HepG2 (cell line): ENCODE results near the gene CABLES1. TPM values are rescaled to one million over a fixed set of nuclear protein-coding genes. Genes with fewer than 3 reads are reported as not detected.

Experiments
- ADNP ChIP-seq: sonication (generic); formaldehyde crosslinking; IDR thresholded peaks from 2 replicates; pipeline ENCODE4 v1.4.0; 2020; ENCODE audit warnings: missing genetic modification reagents
- EED ChIP-seq: sonication (generic); formaldehyde crosslinking; IDR thresholded peaks from 2 replicates; pipeline ENCODE4 v1.5.0; 2020; ENCODE audit warnings: mild to moderate bottlenecking, missing genetic modification reagents
- KMT2A ChIP-seq: sonication (generic); formaldehyde crosslinking; IDR thresholded peaks from 2 replicates; pipeline ENCODE4 v1.4.0; 2020; ENCODE audit warnings: missing genetic modification reagents
- MAFG ChIP-seq: sonication (generic); formaldehyde crosslinking; IDR thresholded peaks from 2 replicates; pipeline ENCODE4 v1.5.1; 2020; ENCODE audit warnings: mild to moderate bottlenecking, missing genetic modification reagents
- MXD4 ChIP-seq: IDR thresholded peaks from 2 replicates; pipeline ENCODE4 v1.6.1; 2016; ENCODE audit warnings: mild to moderate bottlenecking, missing biosample characterization, missing genetic modification reagents
- NFATC3 ChIP-seq: sonication (generic); formaldehyde crosslinking; IDR thresholded peaks from 2 replicates; pipeline ENCODE4 v1.5.1; 2020; ENCODE audit warnings: mild to moderate bottlenecking, missing genetic modification reagents
- SMAD3 ChIP-seq: sonication (generic); formaldehyde crosslinking; IDR thresholded peaks from 2 replicates; pipeline ENCODE4 v1.4.0; 2020; ENCODE audit warnings: missing genetic modification reagents
- TOPORS ChIP-seq: sonication (generic); formaldehyde crosslinking; IDR thresholded peaks from 2 replicates; pipeline ENCODE4 v1.8.0; 2023; ENCODE audit warnings: mild to moderate bottlenecking, missing genetic modification reagents
- U2AF1 ChIP-seq: fragments of 200-400 bp; formaldehyde crosslinking; optimal IDR thresholded peaks from 2 replicates; pipeline ENCODE3; 2017; ENCODE audit warnings: mild to moderate bottlenecking, low read depth, low read length
- ZFP37 ChIP-seq: sonication (generic); formaldehyde crosslinking; IDR thresholded peaks from 2 replicates; pipeline ENCODE4 v1.4.0; 2020; ENCODE audit warnings: missing genetic modification reagents, borderline replicate concordance
- ZFX ChIP-seq: sonication (generic); formaldehyde crosslinking; IDR thresholded peaks from 2 replicates; pipeline ENCODE4 v1.4.0; 2020; ENCODE audit warnings: mild to moderate bottlenecking, low read depth, missing genetic modification reagents, moderate library complexity
- ZMYM4 ChIP-seq: sonication (generic); formaldehyde crosslinking; IDR thresholded peaks from 2 replicates; pipeline ENCODE4 v1.8.1; 2023; ENCODE audit warnings: mild to moderate bottlenecking, missing genetic modification reagents
- ZNF282 ChIP-seq: fragments of 450-650 bp; IDR thresholded peaks from 2 replicates; pipeline ENCODE4 v1.6.1; 2018; ENCODE audit not compliant: partially characterized antibody
- ZNF34 ChIP-seq: sonication (generic); formaldehyde crosslinking; IDR thresholded peaks from 2 replicates; pipeline ENCODE4 v1.4.0; 2020; ENCODE audit warnings: mild to moderate bottlenecking, missing genetic modification reagents, borderline replicate concordance
- ZNF552 ChIP-seq: sonication (generic); formaldehyde crosslinking; IDR thresholded peaks from 2 replicates; pipeline ENCODE4 v1.9.0; 2022; ENCODE audit warnings: missing genetic modification reagents, mild to moderate bottlenecking, borderline replicate concordance
- ZNF570 ChIP-seq: sonication (generic); formaldehyde crosslinking; IDR thresholded peaks from 2 replicates; pipeline ENCODE4 v1.4.0; 2020; ENCODE audit warnings: mild to moderate bottlenecking, missing genetic modification reagents, borderline replicate concordance
- ZNF619 ChIP-seq: sonication (generic); formaldehyde crosslinking; IDR thresholded peaks from 2 replicates; pipeline ENCODE4 v1.4.0; 2020; ENCODE audit warnings: mild to moderate bottlenecking, missing genetic modification reagents
- ZNF792 ChIP-seq: IDR thresholded peaks from 2 replicates; pipeline ENCODE4 v1.6.1; 2016
- ZNF816 ChIP-seq: sonication (generic); formaldehyde crosslinking; IDR thresholded peaks from 2 replicates; pipeline ENCODE4 v1.8.0; 2022; ENCODE audit warnings: missing genetic modification reagents, mild to moderate bottlenecking, borderline replicate concordance
- ZSCAN31 ChIP-seq: sonication (generic); formaldehyde crosslinking; IDR thresholded peaks from 2 replicates; pipeline ENCODE4 v1.5.0; 2020; ENCODE audit warnings: low read depth, mild to moderate bottlenecking, missing genetic modification reagents
- polyA plus RNA-seq, 8 experiments: library from polyadenylated mRNA; depleted of rRNA in 3 of 8; stranded (reverse) in 7 of 8; unstranded in 1 of 8; fragments of >200 nt; fragmentation: Illumina TruSeq in 4 of 8; extraction: Trizol in 4 of 8; gene quantifications; 2 replicates each; pipeline versions ENCODE4 v1.2.1 to v1.2.3, GENCODE V29; 2011 to 2016; ENCODE audit warnings: low read depth in 4 of 8, missing spikeins in 1 of 8, mixed read lengths in 1 of 8; ENCODE audit not compliant: insufficient read depth in 1 of 8
- total RNA-seq, 5 experiments: library from RNA; depleted of rRNA; stranded (reverse); fragments of >200 nt; fragmentation: Illumina TruSeq; extraction: Trizol; gene quantifications; 2 replicates each; pipeline ENCODE4 v1.2.3, GENCODE V29; 2016; ENCODE audit warnings: low read depth in 1 of 5
- TF ChIP-seq, protein P1 (sequence below): sonication (generic); formaldehyde crosslinking; IDR thresholded peaks from 2 replicates; pipeline ENCODE4 v1.9.0; 2021; ENCODE audit warnings: mild to moderate bottlenecking, missing genetic modification reagents
- TF ChIP-seq, protein P2 (sequence below): sonication (generic); formaldehyde crosslinking; IDR thresholded peaks from 2 replicates; pipeline ENCODE4 v1.4.0; 2020; ENCODE audit warnings: missing genetic modification reagents, mild to moderate bottlenecking, borderline replicate concordance

Gene CABLES1
- total and polyA plus RNA-seq, 2 of the 13 experiments (the other 11 are each of a cell fraction or from before 2014, with no cell fraction given), result 14.7 to 25.8 TPM

DNA sequence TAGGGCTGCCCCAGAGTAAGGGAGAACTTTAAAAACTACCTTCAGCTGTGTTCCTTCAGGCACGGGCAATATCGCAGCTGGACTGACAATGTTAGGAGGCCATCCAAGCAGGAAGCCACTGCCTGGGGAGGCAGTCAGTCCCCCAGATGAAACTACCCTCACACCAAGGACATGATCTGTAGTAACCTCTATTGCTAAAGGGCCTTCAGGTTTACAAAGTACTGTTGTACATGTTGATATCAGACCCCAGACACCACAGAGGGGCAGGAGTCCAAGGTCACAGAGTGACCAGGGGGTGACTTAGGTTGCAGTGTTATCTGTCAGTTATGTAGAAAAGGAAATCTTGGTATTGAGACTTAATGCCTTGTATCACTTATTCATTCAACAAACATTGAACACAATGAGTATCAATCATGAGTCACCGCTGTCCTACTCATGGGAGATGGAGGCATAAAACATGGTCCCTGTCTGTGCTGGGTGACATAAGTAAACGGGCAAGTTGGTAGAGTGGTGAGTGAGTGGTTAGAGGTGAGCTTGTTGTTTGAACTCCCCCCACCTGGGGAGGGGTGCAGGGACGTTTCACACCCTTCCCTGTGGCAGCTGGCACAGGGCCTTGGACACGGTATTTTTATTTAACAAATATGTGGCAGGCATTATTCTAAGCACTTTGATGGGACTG, 7.1 kb downstream of the CABLES1 start (continued):
- TF ChIP-seq, protein P1, sequence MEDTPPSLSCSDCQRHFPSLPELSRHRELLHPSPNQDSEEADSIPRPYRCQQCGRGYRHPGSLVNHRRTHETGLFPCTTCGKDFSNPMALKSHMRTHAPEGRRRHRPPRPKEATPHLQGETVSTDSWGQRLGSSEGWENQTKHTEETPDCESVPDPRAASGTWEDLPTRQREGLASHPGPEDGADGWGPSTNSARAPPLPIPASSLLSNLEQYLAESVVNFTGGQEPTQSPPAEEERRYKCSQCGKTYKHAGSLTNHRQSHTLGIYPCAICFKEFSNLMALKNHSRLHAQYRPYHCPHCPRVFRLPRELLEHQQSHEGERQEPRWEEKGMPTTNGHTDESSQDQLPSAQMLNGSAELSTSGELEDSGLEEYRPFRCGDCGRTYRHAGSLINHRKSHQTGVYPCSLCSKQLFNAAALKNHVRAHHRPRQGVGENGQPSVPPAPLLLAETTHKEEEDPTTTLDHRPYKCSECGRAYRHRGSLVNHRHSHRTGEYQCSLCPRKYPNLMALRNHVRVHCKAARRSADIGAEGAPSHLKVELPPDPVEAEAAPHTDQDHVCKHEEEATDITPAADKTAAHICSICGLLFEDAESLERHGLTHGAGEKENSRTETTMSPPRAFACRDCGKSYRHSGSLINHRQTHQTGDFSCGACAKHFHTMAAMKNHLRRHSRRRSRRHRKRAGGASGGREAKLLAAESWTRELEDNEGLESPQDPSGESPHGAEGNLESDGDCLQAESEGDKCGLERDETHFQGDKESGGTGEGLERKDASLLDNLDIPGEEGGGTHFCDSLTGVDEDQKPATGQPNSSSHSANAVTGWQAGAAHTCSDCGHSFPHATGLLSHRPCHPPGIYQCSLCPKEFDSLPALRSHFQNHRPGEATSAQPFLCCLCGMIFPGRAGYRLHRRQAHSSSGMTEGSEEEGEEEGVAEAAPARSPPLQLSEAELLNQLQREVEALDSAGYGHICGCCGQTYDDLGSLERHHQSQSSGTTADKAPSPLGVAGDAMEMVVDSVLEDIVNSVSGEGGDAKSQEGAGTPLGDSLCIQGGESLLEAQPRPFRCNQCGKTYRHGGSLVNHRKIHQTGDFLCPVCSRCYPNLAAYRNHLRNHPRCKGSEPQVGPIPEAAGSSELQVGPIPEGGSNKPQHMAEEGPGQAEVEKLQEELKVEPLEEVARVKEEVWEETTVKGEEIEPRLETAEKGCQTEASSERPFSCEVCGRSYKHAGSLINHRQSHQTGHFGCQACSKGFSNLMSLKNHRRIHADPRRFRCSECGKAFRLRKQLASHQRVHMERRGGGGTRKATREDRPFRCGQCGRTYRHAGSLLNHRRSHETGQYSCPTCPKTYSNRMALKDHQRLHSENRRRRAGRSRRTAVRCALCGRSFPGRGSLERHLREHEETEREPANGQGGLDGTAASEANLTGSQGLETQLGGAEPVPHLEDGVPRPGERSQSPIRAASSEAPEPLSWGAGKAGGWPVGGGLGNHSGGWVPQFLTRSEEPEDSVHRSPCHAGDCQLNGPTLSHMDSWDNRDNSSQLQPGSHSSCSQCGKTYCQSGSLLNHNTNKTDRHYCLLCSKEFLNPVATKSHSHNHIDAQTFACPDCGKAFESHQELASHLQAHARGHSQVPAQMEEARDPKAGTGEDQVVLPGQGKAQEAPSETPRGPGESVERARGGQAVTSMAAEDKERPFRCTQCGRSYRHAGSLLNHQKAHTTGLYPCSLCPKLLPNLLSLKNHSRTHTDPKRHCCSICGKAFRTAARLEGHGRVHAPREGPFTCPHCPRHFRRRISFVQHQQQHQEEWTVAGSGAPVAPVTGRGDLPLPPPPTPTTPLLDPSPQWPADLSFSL, result no peak
- TF ChIP-seq MAFG, result no peak
- TF ChIP-seq ZFP37 (CRISPR knock-in tag), result no peak
- TF ChIP-seq ZNF282, result no peak
- no peak for TF ChIP-seq ZMYM4 (CRISPR knock-in tag)
- no peak for TF ChIP-seq NFATC3 (CRISPR knock-in tag)
- no peak for TF ChIP-seq ZNF816 (CRISPR knock-in tag)
- no peak; the same call in 1 of the 2 replicates for TF ChIP-seq KMT2A
- no peak for TF ChIP-seq EED
- TF ChIP-seq ADNP, result peak; percentile 35; the same call in 1 of the 2 replicates
- no peak for TF ChIP-seq ZNF792 (CRISPR knock-in tag)
- TF ChIP-seq U2AF1, result no peak
- TF ChIP-seq, protein P2, sequence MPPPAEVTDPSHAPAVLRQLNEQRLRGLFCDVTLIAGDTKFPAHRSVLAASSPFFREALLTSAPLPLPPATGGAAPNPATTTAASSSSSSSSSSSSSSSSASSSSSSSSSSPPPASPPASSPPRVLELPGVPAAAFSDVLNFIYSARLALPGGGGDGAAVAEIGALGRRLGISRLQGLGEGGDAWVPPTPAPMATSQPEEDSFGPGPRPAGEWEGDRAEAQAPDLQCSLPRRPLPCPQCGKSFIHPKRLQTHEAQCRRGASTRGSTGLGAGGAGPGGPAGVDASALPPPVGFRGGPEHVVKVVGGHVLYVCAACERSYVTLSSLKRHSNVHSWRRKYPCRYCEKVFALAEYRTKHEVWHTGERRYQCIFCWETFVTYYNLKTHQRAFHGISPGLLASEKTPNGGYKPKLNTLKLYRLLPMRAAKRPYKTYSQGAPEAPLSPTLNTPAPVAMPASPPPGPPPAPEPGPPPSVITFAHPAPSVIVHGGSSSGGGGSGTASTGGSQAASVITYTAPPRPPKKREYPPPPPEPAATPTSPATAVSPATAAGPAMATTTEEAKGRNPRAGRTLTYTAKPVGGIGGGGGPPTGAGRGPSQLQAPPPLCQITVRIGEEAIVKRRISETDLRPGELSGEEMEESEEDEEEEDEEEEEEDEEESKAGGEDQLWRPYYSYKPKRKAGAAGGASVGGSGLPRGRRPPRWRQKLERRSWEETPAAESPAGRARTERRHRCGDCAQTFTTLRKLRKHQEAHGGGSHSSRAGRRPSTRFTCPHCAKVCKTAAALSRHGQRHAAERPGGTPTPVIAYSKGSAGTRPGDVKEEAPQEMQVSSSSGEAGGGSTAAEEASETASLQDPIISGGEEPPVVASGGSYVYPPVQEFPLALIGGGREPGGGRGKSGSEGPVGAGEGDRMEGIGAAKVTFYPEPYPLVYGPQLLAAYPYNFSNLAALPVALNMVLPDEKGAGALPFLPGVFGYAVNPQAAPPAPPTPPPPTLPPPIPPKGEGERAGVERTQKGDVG (CRISPR knock-in tag), result no peak
- TF ChIP-seq MXD4 (CRISPR knock-in tag), result no peak
- no peak for TF ChIP-seq ZNF619 (CRISPR knock-in tag)
- TF ChIP-seq ZSCAN31 (CRISPR knock-in tag), result 0 out of 2 replicates have a peak, but pooled peaks have one; percentile 53
- TF ChIP-seq TOPORS (CRISPR knock-in tag), result no peak
- peak; percentile 3; the same call in 1 of the 2 replicates for TF ChIP-seq ZFX (CRISPR knock-in tag)
- TF ChIP-seq SMAD3 (CRISPR knock-in tag), result 0 out of 2 replicates have a peak, but pooled peaks have one; percentile 50
- TF ChIP-seq ZNF552 (CRISPR knock-in tag), result no peak
- no peak for TF ChIP-seq ZNF570 (CRISPR knock-in tag)
- no peak for TF ChIP-seq ZNF34
